ENCODE measurements around the gene IFNLR1. TPM values are rescaled to one million over a fixed set of nuclear protein-coding genes. Genes with fewer than 3 reads are reported as not detected.

The IFNLR1 gene
- total and polyA plus RNA-seq, 2 donors (not counting 3 experiments of a cell fraction or from before 2014, with no cell fraction given), result 0.01 TPM; not detected in 1

- no peak overlapping the region for H3K27ac ChIP-seq (ENCODE audit: insufficient read depth, low read depth, low read length)
- intact Hi-C loops (cut with micrococcal nuclease) (no loop called here), dilution Hi-C loops (cut with MboI; ENCODE audit: extremely low pct_ligation_motif_present, low sequenced_read_pairs) (no loop called here)
- no TSS peak for BruUV-seq (replicated peaks)
- no peaks in the 10 kb centered on the region for H3K9me3 ChIP-seq (replicated peaks; ENCODE audit: control insufficient read depth, insufficient read depth, low read length)
- no peaks in the 10 kb centered on the region for H3K79me2 ChIP-seq (ENCODE audit: control insufficient read depth, insufficient read depth, low read length)
- ChIA-PET CTCF (interaction anchor here (0.8 to 4.1 kb wide), 11 partner anchors 11 to 236 kb away, joined by 3 to 18 read pairs (median 3); no protein-coding TSS in a partner anchor), POLR2A (no interaction called here)
- H3K27me3 ChIP-seq (ENCODE audit: control insufficient read depth in 2 of 2, insufficient read depth in 2 of 2, low read length in 2 of 2), result peaks cover 11% of the 10 kb centered on the region in 2 experiments
- peak; percentile 6 to 16 for TF ChIP-seq CTCF (IDR thresholded peaks at IDR 0.05; ENCODE audit: extremely low read depth in 1 of 2, insufficient read depth in 1 of 2, low read depth in 1 of 2, low read length in 2 of 2)
- no peak for TF ChIP-seq POLR2AphosphoS5 (IDR thresholded peaks at IDR 0.05; ENCODE audit: insufficient read depth, low read depth, low read length)
- no peak overlapping the region for H3K9ac ChIP-seq (replicated peaks; ENCODE audit: extremely low read depth, insufficient read depth, low read length)
- H3K9me1 ChIP-seq (replicated peaks; ENCODE audit: control insufficient read depth, extremely low read depth, insufficient read depth, low read length), result no peaks in the 10 kb centered on the region
- FAIRE-seq (no peak), DNase-seq (ENCODE audit: low read depth, low spot score) (no peak)
- H4K20me1 ChIP-seq (replicated peaks; ENCODE audit: control insufficient read depth, extremely low read depth, insufficient read depth, low read length), result no peaks in the 10 kb centered on the region
- H3K36me3 ChIP-seq (ENCODE audit: control insufficient read depth in 2 of 2, extremely low read depth in 1 of 2, insufficient read depth in 2 of 2, low read length in 2 of 2), result no peaks in the 10 kb centered on the region
- H3K4me3 ChIP-seq (replicated peaks in 1 of 3; ENCODE audit: insufficient read depth in 1 of 3, low read depth in 1 of 3, low read length in 3 of 3), result no peak overlapping the region
- no peak overlapping the region for H2AFZ ChIP-seq (ENCODE audit: low read depth, low read length)
- no peak overlapping the region for H3K4me2 ChIP-seq (ENCODE audit: insufficient read depth, low read length)
- H3K4me1 ChIP-seq (ENCODE audit: control insufficient read depth, extremely low read depth, insufficient read depth, low read length), result peaks cover 5% of the 10 kb centered on the region
Measured at GRCh38 chr1:24155011-24155782, 31.9 kb downstream of the IFNLR1 start.

GRCh38 chr1:24154215-24154614 lies 32.9 kb downstream of the IFNLR1 start:
- no peak for FAIRE-seq
- no peaks in the 10 kb centered on the region for H3K79me2 ChIP-seq (ENCODE audit: control insufficient read depth, insufficient read depth, low read length)
- no peak overlapping the region for H3K27ac ChIP-seq (ENCODE audit: insufficient read depth, low read depth, low read length)
- CTCF ChIA-PET, result interaction anchor here (0.6 to 4.1 kb wide), 11 partner anchors 10 to 241 kb away, joined by 3 to 18 read pairs (median 3); no protein-coding TSS in a partner anchor
- no peaks in the 10 kb centered on the region for H3K9me3 ChIP-seq (replicated peaks; ENCODE audit: control insufficient read depth, insufficient read depth, low read length)
- H3K4me3 ChIP-seq (replicated peaks in 1 of 3; ENCODE audit: insufficient read depth in 1 of 3, low read depth in 1 of 3, low read length in 3 of 3), result no peak overlapping the region
- no peak overlapping the region for H3K9ac ChIP-seq (replicated peaks; ENCODE audit: extremely low read depth, insufficient read depth, low read length)
- peaks cover 11% of the 10 kb centered on the region for H3K4me1 ChIP-seq (ENCODE audit: control insufficient read depth, extremely low read depth, insufficient read depth, low read length)
- H3K27me3 ChIP-seq (ENCODE audit: control insufficient read depth in 2 of 2, insufficient read depth in 2 of 2, low read length in 2 of 2), result peaks cover 11% of the 10 kb centered on the region in 2 experiments
- intact Hi-C loops (cut with micrococcal nuclease), result loop anchor here (5.0 kb wide), 1 partner anchor 433 kb away; no protein-coding TSS in a partner anchor
- no peak for TF ChIP-seq MYC (IDR thresholded peaks at IDR 0.05; ENCODE audit: low read depth, low read length)
- TF ChIP-seq, protein P1, sequence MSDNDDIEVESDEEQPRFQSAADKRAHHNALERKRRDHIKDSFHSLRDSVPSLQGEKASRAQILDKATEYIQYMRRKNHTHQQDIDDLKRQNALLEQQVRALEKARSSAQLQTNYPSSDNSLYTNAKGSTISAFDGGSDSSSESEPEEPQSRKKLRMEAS (IDR thresholded peaks at IDR 0.05; ENCODE audit: insufficient read depth, insufficient read length), result no peak
- no peak for TF ChIP-seq EZH2 (IDR thresholded peaks at IDR 0.05; ENCODE audit: borderline replicate concordance, low read depth, low read length, severe bottlenecking)
- TF ChIP-seq POLR2AphosphoS5 (IDR thresholded peaks at IDR 0.05; ENCODE audit: insufficient read depth, low read depth, low read length), result no peak
- TF ChIP-seq JUN (IDR thresholded peaks at IDR 0.05; ENCODE audit: borderline replicate concordance, insufficient read depth, insufficient read length, low read depth), result no peak
- no peak for TF ChIP-seq CTCF (IDR thresholded peaks at IDR 0.05; ENCODE audit: extremely low read depth in 1 of 2, insufficient read depth in 1 of 2, low read depth in 1 of 2, low read length in 2 of 2)
- no peak for TF ChIP-seq FOS (IDR thresholded peaks at IDR 0.05; ENCODE audit: borderline replicate concordance, insufficient read depth, low read length)
- TF ChIP-seq GATA2 (IDR thresholded peaks at IDR 0.05; ENCODE audit: insufficient read depth, insufficient read length, low read depth, low read length), result no peak
- no peak for TF ChIP-seq POLR2A (IDR thresholded peaks at IDR 0.05; ENCODE audit: low read depth, low read length)
- H2AFZ ChIP-seq (ENCODE audit: low read depth, low read length), result no peak overlapping the region
- POLR2A ChIA-PET, result no interaction called here
- dilution Hi-C loops (cut with MboI; ENCODE audit: extremely low pct_ligation_motif_present, low sequenced_read_pairs), result no loop called here
- no peak for DNase-seq (ENCODE audit: low read depth, low spot score)
- no peaks in the 10 kb centered on the region for H3K36me3 ChIP-seq (ENCODE audit: control insufficient read depth in 2 of 2, extremely low read depth in 1 of 2, insufficient read depth in 2 of 2, low read length in 2 of 2)
- no TSS peak for BruUV-seq (replicated peaks)
- no peaks in the 10 kb centered on the region for H4K20me1 ChIP-seq (replicated peaks; ENCODE audit: control insufficient read depth, extremely low read depth, insufficient read depth, low read length)
- no peaks in the 10 kb centered on the region for H3K9me1 ChIP-seq (replicated peaks; ENCODE audit: control insufficient read depth, extremely low read depth, insufficient read depth, low read length)
- no peak overlapping the region for H3K4me2 ChIP-seq (ENCODE audit: insufficient read depth, low read length)

Data from endothelial cell of umbilical vein (primary cell).